Esophagus muscularis mucosa (tissue), 4 donors: ENCODE data around the gene SMARCC2.

Source experiments
- EP300 ChIP-seq: sonication (generic); formaldehyde crosslinking; IDR thresholded peaks from one replicate; pipeline ENCODE4 v1.6.1; 2017; ENCODE audit warnings: antibody characterized with exemption
- POLR2A ChIP-seq: fragments of 450-650 bp; IDR thresholded peaks from one replicate; pipeline ENCODE4 v1.6.1; 2017; ENCODE audit warnings: antibody characterized with exemption, moderate library complexity, mild to moderate bottlenecking, low read depth
- POLR2AphosphoS5 ChIP-seq, 2 donors: sonication (generic); formaldehyde crosslinking; IDR thresholded peaks; one replicate each; pipeline ENCODE4 v1.6.1; 2017; ENCODE audit warnings: antibody characterized with exemption in 2 of 2
- TF ChIP-seq, protein P1 (sequence below), 3 experiments: fragments of 200-600 bp in 2 of 3; fragments of 450-650 bp in 1 of 3; sonication (generic) in 2 of 3; IDR thresholded peaks; one replicate each; pipeline ENCODE4 v1.5.1; 2017 to 2019; ENCODE audit warnings: antibody characterized with exemption in 3 of 3, mild to moderate bottlenecking in 2 of 3, moderate library complexity in 1 of 3

DNA sequence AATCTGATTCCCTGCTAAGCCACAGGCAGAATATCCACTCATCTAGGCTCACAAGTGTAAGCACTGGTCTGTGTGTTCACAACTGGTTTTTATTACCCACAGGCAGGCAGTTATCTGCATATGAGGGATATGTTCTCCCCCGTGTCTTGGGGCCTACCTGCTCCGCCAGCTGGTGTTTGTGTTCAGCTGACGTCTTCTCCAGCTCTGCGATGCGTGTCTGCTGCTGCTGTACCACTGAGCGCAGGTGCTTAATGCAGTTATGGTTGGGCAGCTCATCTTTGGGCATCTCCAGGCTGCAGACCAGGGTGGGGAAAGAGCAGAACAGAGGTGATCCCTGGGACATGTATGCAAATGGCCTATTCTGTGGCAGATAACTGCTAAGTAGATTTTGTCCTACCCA is 18.7 kb upstream of the SMARCC2 start:
- TF ChIP-seq POLR2A (no peak), EP300 (no peak), POLR2AphosphoS5 (IDR thresholded peaks at IDR 0.05) (no peak)
- TF ChIP-seq, protein P1, sequence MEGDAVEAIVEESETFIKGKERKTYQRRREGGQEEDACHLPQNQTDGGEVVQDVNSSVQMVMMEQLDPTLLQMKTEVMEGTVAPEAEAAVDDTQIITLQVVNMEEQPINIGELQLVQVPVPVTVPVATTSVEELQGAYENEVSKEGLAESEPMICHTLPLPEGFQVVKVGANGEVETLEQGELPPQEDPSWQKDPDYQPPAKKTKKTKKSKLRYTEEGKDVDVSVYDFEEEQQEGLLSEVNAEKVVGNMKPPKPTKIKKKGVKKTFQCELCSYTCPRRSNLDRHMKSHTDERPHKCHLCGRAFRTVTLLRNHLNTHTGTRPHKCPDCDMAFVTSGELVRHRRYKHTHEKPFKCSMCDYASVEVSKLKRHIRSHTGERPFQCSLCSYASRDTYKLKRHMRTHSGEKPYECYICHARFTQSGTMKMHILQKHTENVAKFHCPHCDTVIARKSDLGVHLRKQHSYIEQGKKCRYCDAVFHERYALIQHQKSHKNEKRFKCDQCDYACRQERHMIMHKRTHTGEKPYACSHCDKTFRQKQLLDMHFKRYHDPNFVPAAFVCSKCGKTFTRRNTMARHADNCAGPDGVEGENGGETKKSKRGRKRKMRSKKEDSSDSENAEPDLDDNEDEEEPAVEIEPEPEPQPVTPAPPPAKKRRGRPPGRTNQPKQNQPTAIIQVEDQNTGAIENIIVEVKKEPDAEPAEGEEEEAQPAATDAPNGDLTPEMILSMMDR (IDR thresholded peaks at IDR 0.05): no peak
